GM18519 (cell line): ENCODE data around the gene ARHGEF11.

Source experiments
- ATAC-seq: cut with Tn5 transposase; IDR thresholded peaks from one replicate; pipeline ENCODE4 v1.9.1; 2021; ENCODE audit warnings: mild to moderate bottlenecking, moderate library complexity; ENCODE audit not compliant: unreplicated experiment, low FRiP score

ARHGEF11 gene

GRCh38 chr1:156957634-156958033, 87.9 kb downstream of the ARHGEF11 start:
- no peak for ATAC-seq

- ATAC-seq = no peak
Measured at GRCh38 chr1:156956333-156956732, 89.2 kb downstream of the ARHGEF11 start.

GRCh38 chr1:156953571-156953970, 92.0 kb downstream of the ARHGEF11 start:
- ATAC-seq = no peak

DNA sequence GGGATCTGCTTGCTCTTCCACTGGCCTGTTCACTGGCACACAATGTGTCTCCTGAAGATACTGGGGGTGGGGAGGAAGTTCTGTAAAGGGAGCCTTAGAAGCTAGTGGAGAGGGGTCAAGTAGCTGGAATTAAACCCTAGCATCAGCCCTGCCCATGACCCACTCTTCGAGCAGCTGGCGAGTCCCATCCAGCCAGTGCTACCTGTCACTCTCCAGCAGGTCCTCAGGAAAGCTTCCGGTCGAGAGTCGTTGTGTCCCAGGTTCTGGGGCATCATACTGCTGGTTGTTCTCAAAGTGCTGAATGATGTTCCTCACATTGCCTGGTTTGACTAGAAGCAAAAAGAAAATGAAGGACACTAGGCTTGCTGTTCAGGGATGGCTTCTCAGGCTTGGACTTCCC, 94.2 kb downstream of the ARHGEF11 start:
- no peak for ATAC-seq

GRCh38 chr1:156949127-156949526, 96.4 kb downstream of the ARHGEF11 start:
- ATAC-seq = no peak

DNA sequence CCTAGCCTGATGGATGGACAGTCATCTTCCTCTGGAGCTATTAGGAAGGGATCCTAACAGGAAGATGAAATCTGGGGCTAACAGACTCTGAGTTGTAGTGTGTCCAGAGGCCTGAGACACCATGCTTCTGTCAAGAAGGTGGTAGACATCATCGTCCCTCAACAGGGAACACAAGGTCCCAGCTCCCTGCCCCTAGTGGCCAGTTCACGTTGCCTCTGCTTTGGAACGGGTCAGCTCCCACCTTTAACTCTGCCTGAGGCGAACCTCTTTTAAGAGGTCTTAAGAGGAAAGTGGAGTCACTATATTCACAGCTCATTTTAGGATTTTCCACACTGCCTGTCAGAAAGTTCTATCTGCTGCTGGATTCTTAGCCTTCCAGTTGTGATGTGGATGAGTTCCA, 96.8 kb downstream of the ARHGEF11 start:
- ATAC-seq = no peak

DNA sequence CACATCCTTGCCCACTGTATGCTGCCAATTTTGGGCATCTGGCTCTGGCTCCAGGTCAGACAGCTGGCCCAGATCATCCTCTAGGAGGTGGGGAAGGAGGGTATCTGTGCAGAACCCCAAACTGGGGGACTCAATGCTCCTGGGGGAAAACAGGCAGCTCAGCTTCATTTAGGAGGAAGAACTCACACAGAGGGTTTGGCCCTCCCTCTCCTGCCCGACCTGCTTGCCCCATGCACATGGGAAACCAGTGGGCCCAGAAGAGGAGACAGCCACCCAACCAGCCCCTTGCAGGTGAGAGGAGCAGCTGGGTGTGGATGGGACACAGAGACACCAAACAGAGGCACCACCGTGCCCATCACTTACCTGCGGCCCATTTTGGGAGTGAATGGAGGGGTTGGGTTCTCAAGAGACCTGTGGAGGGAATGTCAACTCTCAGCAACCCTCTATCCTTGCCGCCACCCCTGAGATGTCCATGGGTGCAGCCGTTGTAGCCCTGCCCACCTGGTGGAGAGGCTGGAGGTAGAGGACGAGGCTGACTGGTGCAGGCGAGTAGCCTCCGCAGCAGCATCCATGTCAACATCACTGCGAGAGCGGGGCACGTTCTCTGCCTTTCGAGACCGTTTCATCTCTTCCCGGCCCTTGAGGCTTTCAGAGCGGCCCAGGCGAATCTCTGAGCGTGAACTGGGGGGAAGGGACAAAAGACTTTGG, 97.6 kb downstream of the ARHGEF11 start:
- no peak for ATAC-seq

GRCh38 chr1:156947127-156947526, 98.4 kb downstream of the ARHGEF11 start:
- ATAC-seq = no peak

DNA sequence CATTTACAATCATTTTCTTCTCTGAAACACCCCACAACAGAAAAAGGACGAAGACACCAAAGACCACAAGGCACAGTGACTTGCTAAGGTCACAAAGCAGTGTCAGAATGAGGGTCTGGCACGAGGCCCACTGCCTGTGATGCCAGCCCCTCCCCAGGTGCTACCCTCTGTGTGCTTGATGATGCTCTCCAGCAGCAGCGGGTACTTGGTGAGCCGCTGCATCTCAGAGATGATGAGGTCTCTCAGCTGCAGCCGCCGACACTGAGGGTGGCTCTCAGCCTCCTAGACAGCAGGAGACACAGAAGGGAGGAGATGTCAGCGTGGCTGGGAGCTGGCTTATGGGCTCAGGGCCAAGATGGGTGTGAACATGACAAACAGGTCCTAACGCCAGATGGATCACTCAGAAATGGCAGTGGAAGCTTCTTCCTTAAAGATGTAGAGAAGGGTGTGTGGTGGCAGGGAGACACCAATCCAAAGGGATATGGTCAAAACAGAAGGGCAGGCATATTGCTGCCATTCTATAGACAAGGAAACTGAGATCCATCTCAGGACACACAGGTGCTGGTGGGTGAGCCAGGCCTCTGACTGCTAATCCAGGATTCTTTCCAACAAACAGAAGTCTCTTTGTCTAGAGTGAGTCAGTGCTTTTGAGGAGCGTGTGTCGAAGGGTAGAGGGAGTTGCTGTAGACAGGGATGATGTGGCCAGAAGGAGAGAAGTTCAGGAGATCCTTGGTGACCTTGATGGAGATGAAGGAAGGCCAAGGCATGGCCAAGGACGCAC, 99.5 kb downstream of the ARHGEF11 start:
- ATAC-seq = no peak

- no peak for ATAC-seq
Measured at GRCh38 chr1:156944848-156945247, 100.7 kb downstream of the ARHGEF11 start.

DNA sequence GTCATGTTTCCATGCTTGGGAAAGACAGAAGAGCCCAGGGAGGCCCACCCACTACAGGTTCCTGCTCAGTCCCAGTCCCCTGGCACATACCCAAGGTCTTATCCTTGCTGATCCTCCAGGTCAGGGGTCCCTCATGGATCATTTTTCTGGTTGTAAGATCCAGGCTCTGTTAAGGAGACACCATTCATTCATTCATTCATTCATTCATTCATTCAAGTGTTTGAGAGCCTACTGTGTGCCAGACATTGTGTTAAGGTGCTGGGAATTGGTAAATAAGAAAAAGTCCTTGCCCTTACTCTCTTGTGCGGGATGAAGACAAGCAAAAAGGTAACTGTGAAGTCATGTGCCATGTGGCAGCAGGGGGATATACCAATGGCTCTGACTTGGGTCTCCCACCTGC, 101.3 kb downstream of the ARHGEF11 start:
- ATAC-seq = no peak

DNA sequence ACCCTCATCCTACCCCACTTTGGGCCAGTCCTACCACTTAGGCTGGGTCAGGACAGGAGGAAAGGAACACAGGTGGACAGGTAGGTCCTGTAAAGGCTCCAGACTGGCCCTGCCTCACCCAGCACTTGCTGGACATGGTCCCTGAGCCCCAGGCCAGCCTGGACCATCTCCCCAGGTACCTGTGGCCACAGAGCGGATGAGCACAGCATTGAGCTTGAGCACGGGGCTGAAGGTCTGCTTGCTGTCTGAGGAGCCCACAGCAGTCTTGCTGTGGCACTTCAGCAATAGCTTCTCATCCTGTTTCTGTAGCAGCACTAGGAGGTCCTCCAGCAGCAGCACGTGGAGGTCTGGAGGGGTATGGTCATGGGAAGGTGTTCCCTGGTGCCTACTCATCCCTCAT, 101.8 kb downstream of the ARHGEF11 start:
- no peak for ATAC-seq

GRCh38 chr1:156942576-156942975, 103.0 kb downstream of the ARHGEF11 start:
- no peak for ATAC-seq

- ATAC-seq = no peak
Measured at GRCh38 chr1:156942176-156942575, 103.4 kb downstream of the ARHGEF11 start.

GRCh38 chr1:156941675-156942074, 103.9 kb downstream of the ARHGEF11 start:
- ATAC-seq = no peak

DNA sequence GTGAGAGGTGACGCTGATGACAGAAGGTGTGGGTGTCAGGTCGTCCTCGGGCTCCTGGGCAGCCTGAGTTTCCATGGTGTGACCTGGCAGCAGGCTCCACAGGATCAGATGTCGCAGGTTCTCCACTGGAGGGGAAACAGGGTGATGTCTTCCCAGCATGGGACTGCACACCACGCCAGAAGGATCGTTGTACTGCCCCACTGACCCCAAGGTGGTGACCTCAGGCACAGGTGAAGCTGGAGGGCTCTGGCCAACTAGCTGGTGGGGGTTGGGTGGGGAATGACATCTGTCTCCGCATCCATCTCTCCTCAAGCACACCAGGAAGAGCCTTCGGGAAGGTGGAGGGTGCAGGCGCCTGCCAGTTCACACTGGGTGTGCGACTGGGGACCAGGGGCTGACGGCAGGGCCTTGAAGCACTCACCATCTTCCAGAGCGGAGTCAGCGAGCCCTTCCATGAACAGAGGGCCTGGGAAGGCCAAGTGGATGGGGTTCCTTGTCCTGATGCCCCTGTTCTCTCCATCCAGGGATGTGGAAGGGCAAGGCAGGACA, 105.7 kb downstream of the ARHGEF11 start:
- no peak for ATAC-seq

- no peak for ATAC-seq
Measured at GRCh38 chr1:156938813-156939212, 106.7 kb downstream of the ARHGEF11 start.

DNA sequence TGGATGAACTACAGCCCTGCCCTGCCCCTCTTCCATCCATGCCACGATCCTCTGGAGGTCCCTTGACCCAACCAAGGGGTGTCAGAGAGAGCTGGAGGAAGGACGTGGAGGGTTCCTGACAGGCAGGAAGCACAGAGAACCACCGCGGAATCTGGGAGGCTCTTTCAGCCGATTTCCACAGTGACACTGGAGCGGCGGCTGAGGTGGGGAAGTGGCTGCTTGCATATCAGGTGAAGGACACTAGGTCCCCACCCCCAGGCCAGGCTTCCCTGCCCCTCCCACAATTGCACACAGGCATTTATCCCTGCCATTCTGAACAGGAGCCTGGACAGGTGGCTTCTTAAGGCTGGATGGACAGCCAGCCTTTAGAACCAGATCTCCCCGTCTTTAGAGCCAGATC, 107.7 kb downstream of the ARHGEF11 start:
- no peak for ATAC-seq

DNA sequence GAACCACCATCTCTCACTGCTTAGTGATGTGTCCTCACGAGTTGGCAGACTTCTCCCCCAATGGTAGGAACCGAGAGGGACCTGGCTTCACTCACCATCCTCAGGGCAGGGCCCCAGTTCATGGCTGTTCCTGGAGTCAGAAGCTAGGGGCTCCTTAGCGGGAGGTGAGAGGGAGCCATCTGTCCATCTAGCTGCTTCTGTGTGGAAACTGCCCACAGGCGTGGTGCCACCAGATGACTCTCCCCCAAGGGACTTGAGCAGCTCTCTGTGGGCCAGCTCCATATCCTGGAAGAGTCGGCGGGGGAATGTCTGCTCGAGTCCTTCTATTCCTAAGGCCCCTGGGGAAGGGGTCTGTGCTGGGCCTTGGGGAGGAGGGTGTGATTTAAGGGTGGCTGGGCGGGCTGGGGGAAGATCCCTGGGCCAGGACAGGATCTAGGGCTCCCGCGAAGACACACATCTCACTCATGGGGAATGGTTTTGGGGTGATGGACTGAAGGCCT, 108.8 kb downstream of the ARHGEF11 start:
- no peak for ATAC-seq

- ATAC-seq = no peak
Measured at GRCh38 chr1:156936191-156936590, 109.4 kb downstream of the ARHGEF11 start.

DNA sequence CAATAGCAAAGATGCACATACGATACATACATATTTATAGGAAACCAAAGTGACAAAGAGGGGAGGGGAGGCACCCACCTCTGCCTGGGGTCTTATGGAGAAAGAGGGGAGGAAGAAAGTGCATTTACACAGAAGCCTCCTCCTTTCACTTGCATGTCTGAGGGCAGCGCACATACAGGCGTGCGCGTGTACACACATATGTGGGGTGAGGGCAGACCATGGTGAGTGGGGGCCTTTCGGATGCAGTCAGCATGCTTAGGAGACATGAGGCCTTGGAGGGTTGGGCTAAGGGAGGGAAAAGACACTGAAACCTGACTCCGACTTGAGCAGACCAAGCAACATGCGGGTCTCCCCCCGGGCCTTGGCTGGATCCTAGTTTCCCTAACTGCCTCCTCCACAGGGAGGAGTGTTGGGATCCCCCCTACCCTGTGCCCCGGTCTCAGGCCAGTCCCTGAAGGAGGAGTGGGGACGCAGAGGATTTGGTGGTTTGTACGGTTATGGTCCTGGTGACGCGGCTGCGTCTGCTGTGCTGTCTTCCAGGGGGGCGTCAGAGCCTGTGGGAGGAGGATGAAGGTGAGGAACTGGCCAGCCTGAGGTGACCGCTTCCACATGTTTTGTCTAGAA, 109.9 kb downstream of the ARHGEF11 start:
- no peak for ATAC-seq
